T-helper 17 cell (primary cell): ENCODE data around the gene TRMT44. TPM values are rescaled to one million over a fixed set of nuclear protein-coding genes. Genes with fewer than 3 reads are reported as not detected.

Source experiments
- ATAC-seq: fragments of 150-1000 bp; cut with Tn5 transposase; 2 replicates; pipeline ENCODE4 v1.10.0; 2021; ENCODE audit warnings: mild to moderate bottlenecking, moderate library complexity
- DNase-seq, 3 donors: peaks; one replicate each; pipeline versions ENCODE4 v3.0.0 to v3.0.0-alpha.2; 2020 to 2021
- H3K9me3 ChIP-seq: one replicate; pipeline ENCODE4 v1.7.0; 2013; ENCODE audit warnings: low read length, mild to moderate bottlenecking; ENCODE audit not compliant: control insufficient read depth, poor library complexity, severe bottlenecking
- H3K27ac Mint-ChIP-seq: one replicate; pipeline ENCODE4 v1.8.0; 2022; ENCODE audit warnings: mild to moderate bottlenecking, moderate library complexity, mixed read lengths
- H3K27me3 Mint-ChIP-seq: one replicate; pipeline ENCODE4 v1.8.0; 2022; ENCODE audit warnings: mixed read lengths
- H3K36me3 Mint-ChIP-seq: one replicate; pipeline ENCODE4 v1.8.0; 2022; ENCODE audit warnings: low read depth, mixed read lengths
- H3K4me1 Mint-ChIP-seq: one replicate; pipeline ENCODE4 v1.8.0; 2022; ENCODE audit warnings: mild to moderate bottlenecking, mixed read lengths
- H3K4me3 Mint-ChIP-seq: one replicate; pipeline ENCODE4 v1.8.0; 2022; ENCODE audit warnings: mild to moderate bottlenecking, moderate library complexity, mixed read lengths
- total RNA-seq, 4 donors: library from RNA in 2 of 4; stranded (reverse) in 2 of 4; gene quantifications; one replicate each; pipeline ENCODE4 v1.2.3 and lab custom pipeline; 2022 to 2026

Gene TRMT44
- total RNA-seq, 2 donors from 2014 or later: 20.4 to 32.7 TPM

DNA sequence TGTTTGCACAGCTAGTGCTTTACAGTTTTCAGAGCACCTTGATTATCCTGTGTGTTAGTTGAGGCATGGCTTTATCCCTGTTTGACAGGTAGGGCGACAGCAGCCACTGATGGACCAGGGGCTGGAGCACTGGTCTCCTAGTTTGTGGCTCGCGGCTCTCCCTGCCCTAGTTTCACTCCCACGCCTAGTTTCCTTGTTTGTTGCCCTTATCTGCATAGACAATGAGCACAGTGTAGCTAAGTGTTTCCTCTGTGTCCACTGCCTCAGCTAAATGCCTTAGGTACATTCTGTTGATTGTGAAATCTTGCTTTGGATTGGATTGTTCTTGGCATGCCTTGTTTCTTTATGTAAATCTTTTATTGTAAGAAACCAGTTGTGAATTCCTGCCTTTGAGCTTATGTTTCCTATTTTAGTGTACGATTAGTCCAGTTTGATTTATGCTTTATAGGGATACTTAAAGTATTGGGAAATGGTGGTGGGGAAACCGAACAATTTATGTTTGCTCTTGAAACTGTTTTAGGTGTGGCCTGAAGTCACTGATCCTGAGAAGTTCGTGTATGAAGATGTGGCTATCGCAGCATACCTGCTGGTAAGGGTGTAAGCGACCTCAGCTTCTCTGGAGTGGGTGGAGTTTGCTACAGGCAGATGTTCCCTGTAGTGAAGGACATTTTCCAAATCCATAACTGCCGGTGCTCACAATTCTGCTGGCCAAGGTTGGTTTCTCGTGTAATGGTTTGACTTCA, 11.0 kb downstream of the TRMT44 start:
- Mint-ChIP-seq H3K27ac (no peak overlapping the region), H3K4me3 (no peak overlapping the region), H3K4me1 (peaks cover 2% of the 10 kb centered on the region), H3K27me3 (no peaks in the 10 kb centered on the region), H3K36me3 (peaks cover 9% of the 10 kb centered on the region)
- DNase-seq: no peak
- no peak for ATAC-seq
- H3K9me3 ChIP-seq: no peaks in the 10 kb centered on the region

DNA sequence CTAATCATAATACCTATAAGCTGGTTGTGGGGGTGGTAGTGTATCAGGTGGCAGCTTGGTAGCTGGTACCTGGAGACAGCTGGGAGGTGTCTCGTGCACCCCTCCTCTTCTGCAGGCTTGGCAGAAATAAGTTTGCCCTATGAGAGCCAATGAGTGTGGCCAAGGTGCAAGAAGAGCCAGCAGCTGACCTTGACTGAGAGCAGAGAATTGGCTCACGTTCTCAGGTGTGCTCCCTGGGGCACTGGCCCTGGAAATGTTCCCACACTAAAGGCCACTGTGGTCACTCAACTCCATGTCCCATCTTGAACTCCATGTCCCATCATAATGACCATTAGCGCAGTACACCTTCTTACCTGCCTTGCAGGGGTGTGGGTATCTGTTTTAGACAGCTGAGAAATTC, 13.4 kb downstream of the TRMT44 start:
- H3K36me3 Mint-ChIP-seq: peaks cover 12% of the 10 kb centered on the region
- no peaks in the 10 kb centered on the region for H3K9me3 ChIP-seq
- no peak overlapping the region for H3K27ac Mint-ChIP-seq
- peaks cover 5% of the 10 kb centered on the region for H3K4me1 Mint-ChIP-seq
- no peak overlapping the region for H3K4me3 Mint-ChIP-seq
- ATAC-seq (no peak), DNase-seq (no peak)
- H3K27me3 Mint-ChIP-seq: no peaks in the 10 kb centered on the region

- H3K4me1 Mint-ChIP-seq: peaks cover 5% of the 10 kb centered on the region
- DNase-seq (no peak), ATAC-seq (no peak)
- no peak overlapping the region for H3K4me3 Mint-ChIP-seq
- no peaks in the 10 kb centered on the region for H3K9me3 ChIP-seq
- no peaks in the 10 kb centered on the region for H3K27me3 Mint-ChIP-seq
- no peak overlapping the region for H3K27ac Mint-ChIP-seq
- H3K36me3 Mint-ChIP-seq: peaks cover 9% of the 10 kb centered on the region
These were observed 17.2 kb downstream of the TRMT44 start for GRCh38 chr4:8457646-8458252.

DNA sequence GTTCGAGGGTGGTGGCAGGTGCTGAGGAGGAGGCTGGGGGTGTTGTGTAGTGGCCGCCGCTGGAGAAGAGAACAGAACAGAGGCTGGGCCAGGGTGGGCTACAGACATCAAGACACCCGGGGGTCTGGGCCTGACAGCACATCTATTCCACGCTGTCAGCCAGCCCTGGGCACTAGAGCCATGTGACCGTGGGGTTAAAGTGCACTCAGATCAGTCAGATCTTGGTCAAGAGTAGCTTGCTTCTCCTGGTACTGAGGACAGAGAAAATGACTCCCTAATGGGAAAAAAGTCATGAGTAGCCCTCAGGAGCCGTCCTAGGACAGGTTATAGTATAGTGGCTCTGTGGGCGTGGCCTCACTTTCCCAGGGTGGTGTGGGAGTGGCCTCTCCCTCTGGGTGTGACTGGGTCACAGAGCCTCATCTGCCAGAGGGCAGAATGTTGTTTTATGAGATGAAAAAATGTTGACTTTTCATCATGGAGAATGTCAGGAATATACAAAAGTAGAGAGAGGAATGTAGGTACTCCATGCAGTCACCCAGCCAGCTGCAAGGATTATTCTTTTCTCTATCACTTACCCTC, 19.4 kb downstream of the TRMT44 start:
- no peak overlapping the region for H3K27ac Mint-ChIP-seq
- peaks cover 12% of the 10 kb centered on the region for H3K36me3 Mint-ChIP-seq
- no peak for ATAC-seq

DNA sequence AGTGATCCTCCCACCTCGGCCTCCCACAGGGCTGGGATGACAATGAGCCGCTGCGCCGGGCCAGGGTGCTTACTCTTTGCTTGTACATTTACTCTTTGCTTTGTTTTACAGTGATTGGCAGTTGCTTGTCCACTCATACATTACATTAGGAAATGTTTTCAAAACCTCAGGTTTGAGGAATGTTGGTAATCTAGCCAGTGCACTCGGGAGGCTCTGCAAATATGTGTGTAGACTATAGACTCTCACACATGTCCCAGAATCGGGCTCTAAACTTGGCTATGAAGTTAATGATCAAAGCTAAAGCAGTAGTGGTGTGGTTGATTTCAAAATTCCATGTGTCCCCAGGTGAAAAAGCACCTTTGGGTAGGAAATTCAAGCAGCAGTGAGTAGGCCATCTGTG, 20.5 kb downstream of the TRMT44 start:
- DNase-seq (no peak), ATAC-seq (no peak)
- Mint-ChIP-seq H3K4me1 (peaks cover 5% of the 10 kb centered on the region), H3K36me3 (peaks cover 16% of the 10 kb centered on the region), H3K27ac (no peak overlapping the region), H3K4me3 (no peak overlapping the region), H3K27me3 (no peaks in the 10 kb centered on the region)
- H3K9me3 ChIP-seq: no peaks in the 10 kb centered on the region

More for the DNA sequence above, 19.4 kb downstream of the TRMT44 start:
- H3K4me1 Mint-ChIP-seq: peaks cover 5% of the 10 kb centered on the region
- H3K9me3 ChIP-seq: no peaks in the 10 kb centered on the region
- DNase-seq: no peak
- no peaks in the 10 kb centered on the region for H3K27me3 Mint-ChIP-seq
- H3K4me3 Mint-ChIP-seq: no peak overlapping the region

GRCh38 chr4:8461616-8462015, 21.0 kb downstream of the TRMT44 start:
- DNase-seq: no peak
- Mint-ChIP-seq H3K36me3 (peaks cover 14% of the 10 kb centered on the region), H3K4me3 (no peak overlapping the region), H3K27me3 (no peaks in the 10 kb centered on the region), H3K4me1 (peaks cover 5% of the 10 kb centered on the region), H3K27ac (no peak overlapping the region)
- no peak for ATAC-seq
- no peaks in the 10 kb centered on the region for H3K9me3 ChIP-seq

GRCh38 chr4:8463811-8464210, 23.2 kb downstream of the TRMT44 start:
- Mint-ChIP-seq H3K27me3 (no peaks in the 10 kb centered on the region), H3K36me3 (peaks cover 9% of the 10 kb centered on the region), H3K4me3 (no peak overlapping the region), H3K27ac (no peak overlapping the region), H3K4me1 (peaks cover 2% of the 10 kb centered on the region)
- no peak for ATAC-seq
- no peak for DNase-seq
- no peaks in the 10 kb centered on the region for H3K9me3 ChIP-seq

- DNase-seq: no peak
- Mint-ChIP-seq H3K4me3 (no peak overlapping the region), H3K27ac (no peak overlapping the region)
These were observed 23.8 kb downstream of the TRMT44 start for GRCh38 chr4:8464381-8464780.

DNA sequence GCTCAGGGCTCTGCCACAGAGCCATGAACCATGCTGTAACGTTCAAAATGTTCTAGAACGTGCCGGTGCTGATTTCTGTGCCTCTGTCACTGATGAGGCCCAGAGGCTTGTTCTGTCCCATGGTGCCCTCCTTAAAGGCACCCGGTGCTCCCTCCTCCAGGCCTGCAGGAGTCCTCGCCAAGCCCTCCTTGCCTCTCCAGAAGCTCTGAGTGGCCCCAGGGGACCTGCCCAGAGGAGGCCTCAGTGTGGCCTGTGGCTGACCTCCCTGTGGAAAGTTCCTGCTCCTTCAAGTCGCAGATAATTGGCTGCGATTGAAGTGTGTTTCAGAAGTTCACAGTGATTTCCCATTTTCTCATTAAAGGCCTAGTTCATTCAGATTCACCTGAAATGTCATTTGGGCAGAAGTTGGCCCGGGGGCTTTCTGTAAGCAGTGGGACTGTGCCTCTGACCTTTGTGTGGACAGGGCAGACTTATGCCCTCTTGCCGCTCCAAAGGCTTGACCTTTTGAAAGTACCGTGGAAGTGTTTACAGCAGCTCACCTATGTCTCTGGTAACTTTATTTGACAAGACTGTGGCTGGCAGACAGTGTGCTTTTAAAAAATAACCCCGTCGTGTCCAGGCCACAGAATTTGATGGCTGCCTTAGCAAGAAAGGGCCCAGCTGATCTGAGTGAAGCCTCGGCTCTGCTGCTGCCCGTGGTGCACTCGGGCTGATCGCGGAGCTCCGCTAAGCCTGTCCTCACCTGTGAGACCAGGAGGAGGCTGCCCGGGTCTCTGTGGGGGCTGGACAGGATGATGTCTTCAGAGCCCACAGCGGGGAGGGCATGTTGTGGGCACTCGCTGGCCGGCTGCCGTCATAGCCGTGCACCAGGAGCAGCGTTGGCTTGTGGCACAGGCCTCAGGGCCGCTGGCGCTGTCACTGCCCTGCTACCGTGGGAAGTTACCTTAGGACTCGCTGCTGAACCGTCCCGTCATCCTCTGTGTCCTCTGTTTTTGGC, 25.3 kb downstream of the TRMT44 start:
- peaks cover 2% of the 10 kb centered on the region for H3K4me1 Mint-ChIP-seq
- H3K9me3 ChIP-seq: no peaks in the 10 kb centered on the region
- H3K27me3 Mint-ChIP-seq: no peaks in the 10 kb centered on the region
- no peak overlapping the region for H3K27ac Mint-ChIP-seq
- peaks cover 9% of the 10 kb centered on the region for H3K36me3 Mint-ChIP-seq
- H3K4me3 Mint-ChIP-seq: no peak overlapping the region
- ATAC-seq (no peak), DNase-seq (no peak)

More at GRCh38 chr4:8464381-8464780, 23.8 kb downstream of the TRMT44 start:
- no peaks in the 10 kb centered on the region for H3K27me3 Mint-ChIP-seq
- peaks cover 9% of the 10 kb centered on the region for H3K36me3 Mint-ChIP-seq
- no peak for ATAC-seq
- no peaks in the 10 kb centered on the region for H3K9me3 ChIP-seq
- peaks cover 2% of the 10 kb centered on the region for H3K4me1 Mint-ChIP-seq

- ATAC-seq (no peak), DNase-seq (no peak)
- Mint-ChIP-seq H3K4me3 (no peak overlapping the region), H3K36me3 (peaks cover 9% of the 10 kb centered on the region), H3K27ac (no peak overlapping the region), H3K27me3 (no peaks in the 10 kb centered on the region), H3K4me1 (peaks cover 2% of the 10 kb centered on the region)
- no peaks in the 10 kb centered on the region for H3K9me3 ChIP-seq
These were observed 26.4 kb downstream of the TRMT44 start for GRCh38 chr4:8467016-8467415.

DNA sequence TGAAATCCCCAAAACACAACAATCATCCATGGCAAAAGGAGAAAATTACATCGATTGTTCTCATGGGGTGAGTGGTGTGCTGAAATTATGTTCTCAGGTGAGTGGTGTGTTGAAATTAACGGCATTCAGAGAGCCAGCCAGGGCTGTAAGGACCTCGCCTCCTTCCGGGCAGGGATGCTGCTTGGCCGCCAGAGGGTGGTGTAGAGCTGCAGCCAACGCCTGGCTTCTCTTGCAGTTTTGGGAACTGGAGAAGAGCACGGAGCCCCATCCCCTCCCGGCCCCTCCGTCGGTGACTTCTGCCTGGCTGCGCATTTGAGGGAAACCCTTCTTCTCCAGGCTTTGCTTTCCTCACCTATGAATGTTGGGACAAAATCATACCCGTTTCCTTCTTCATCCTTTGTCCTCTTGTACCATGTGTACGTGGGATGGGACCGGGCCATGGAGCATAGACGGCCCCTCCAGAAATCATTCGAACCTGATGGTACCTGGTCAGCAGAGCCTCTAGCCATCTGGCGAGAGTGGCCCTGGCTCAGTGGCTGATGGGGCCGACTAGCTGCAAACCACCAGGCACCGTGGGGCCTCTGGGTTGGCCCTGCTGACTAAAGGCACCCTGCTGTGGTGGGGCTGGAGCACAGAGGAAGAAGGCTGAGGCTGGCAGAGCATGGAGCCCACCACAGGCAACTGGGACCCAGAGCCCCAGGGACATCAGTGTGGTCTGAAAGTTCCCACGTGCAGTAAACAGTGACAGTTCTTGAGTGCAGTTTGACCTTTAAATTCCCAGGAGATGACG, 28.4 kb downstream of the TRMT44 start:
- H3K27ac Mint-ChIP-seq: no peak overlapping the region
- no peak overlapping the region for H3K4me3 Mint-ChIP-seq
- no peaks in the 10 kb centered on the region for H3K9me3 ChIP-seq
- peak; percentile 22 to 46 (median 28) for DNase-seq
- H3K27me3 Mint-ChIP-seq: no peaks in the 10 kb centered on the region
- H3K4me1 Mint-ChIP-seq: peaks cover 3% of the 10 kb centered on the region
- ATAC-seq: peak; percentile 85
- H3K36me3 Mint-ChIP-seq: peaks cover 7% of the 10 kb centered on the region

DNA sequence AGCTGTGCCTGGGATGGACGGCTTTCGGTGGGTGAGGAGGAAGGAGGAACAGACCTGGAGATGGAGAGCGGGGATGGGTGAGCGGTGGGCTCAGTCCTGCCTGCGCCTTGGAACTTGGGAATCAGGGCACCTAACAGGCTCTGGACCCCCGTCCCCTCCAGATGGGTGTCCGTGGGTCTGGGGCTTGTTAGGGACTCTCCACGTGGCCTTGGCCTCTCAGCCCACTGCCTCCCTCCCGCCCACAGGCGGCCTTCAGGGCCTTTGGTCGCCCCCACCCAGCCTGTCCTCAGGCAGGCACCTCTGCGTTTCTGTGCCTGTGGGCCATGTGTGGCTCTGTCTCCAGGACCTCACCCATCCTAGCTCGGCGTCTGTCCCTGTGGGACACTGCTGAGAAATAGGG, 29.0 kb downstream of the TRMT44 start:
- H3K27me3 Mint-ChIP-seq: no peaks in the 10 kb centered on the region
- H3K27ac Mint-ChIP-seq: no peak overlapping the region
- no peaks in the 10 kb centered on the region for H3K9me3 ChIP-seq
- ATAC-seq: no peak
- peaks cover 7% of the 10 kb centered on the region for H3K36me3 Mint-ChIP-seq
- no peak overlapping the region for H3K4me3 Mint-ChIP-seq
- no peak for DNase-seq
- H3K4me1 Mint-ChIP-seq: peaks cover 3% of the 10 kb centered on the region
